ACHN (cell line): ENCODE measurements around the gene TANK.

ENCODE experiments used
- DNase-seq: peaks from one replicate; pipeline ENCODE4 v3.0.0-alpha.2; 2015
- in situ Hi-C: cut with HindIII; loops from 2 replicates; pipeline ENCODE4 v1.10.0; 2017; ENCODE audit warnings: low sequenced_read_pairs, low pct_ligation_motif_present, low pct_unique_long_range_greater_than_20kb

TANK gene

GRCh38 chr2:161160226-161161073 lies at the start of gene TANK:
Gene TANK (plus strand): TSS chr2:161160428. CDS start chr2:161179663, 19,235 bp downstream.
- in situ Hi-C loops: no loop called here
- DNase-seq: peak; percentile 96

- DNase-seq: no peak
- in situ Hi-C loops: no loop called here
Measured at GRCh38 chr2:161111531-161111930, 48.7 kb upstream of the TANK start.

DNA sequence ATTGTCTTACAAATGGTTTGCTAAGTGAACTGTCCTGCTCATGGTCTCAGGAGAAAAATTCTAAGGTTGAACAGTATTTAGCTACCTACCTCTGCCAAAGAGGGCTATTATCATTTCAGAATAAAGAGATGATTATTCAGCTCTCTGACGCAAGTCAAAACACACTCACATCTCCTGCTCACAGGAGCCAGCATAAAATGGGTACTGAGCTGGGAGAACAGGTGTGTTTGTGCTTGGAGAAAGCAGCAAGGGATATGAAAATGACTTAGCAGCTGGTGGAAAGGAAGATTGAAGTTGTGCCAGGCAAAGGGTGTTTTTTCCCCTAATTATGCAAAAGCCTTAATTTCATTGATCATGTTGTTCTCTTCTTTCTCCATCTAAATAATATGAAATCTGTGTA lies 47.3 kb upstream of the TANK start:
- in situ Hi-C loops: no loop called here
- no peak for DNase-seq

DNA sequence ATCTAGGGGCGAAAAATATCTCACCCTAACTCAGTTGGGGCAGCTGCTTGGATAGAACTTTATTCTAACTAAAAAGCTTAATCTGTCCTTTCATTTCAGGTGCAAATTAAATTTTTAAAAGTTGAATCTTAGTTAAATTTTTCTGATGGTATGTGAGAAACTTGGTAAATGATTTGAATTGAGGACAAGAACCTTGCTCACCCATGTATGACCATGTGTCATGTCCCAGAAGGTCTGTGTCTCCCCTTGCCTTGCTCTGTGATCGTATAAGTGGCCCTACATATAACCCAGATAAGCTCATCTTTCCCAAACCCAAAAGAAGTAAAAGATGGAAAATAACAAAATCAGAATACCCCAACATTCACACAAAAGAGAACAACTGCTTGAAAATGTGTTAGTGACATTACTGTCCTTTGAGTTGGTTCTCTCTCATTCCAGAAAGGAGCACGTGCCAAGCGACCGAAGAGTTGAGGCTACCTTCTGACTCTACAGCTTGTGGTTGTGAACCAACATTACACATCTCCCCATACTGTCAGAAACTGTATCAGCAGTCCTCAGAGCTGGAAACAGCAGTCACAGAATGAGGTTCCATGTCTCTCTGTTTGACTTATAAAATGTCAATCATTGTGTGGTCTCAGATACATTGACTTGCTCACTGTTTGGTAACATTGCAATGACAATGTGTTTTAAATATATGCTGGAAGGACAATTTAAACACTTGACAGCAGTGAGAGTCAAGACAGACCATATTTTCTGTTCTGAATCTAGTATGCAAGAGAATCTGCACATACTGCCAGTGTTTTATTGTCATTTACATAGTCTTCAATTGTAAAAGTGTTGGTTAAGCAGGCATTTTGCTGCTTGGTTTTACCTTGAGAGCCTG lies 46.3 kb upstream of the TANK start:
- DNase-seq: no peak
- in situ Hi-C loops: no loop called here

DNA sequence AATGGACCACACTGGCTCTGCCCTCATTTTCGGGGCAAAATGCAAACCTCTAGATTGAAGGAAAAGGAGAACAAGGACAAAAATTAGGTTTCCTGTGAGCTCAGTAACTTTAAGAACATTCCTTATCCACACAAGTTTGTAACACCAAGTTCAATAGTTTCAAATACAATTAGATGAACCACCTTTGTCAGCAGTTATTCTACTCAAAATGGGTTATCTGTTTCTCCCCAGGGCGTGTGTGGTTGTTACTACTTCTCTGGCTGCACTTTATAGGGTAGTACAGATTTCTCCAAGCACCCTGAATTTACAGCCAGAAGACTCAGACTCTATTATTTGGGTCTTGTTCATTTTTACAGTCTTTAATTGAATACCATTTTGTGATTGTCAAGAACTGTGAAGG lies 45.0 kb upstream of the TANK start:
- no peak for DNase-seq
- in situ Hi-C loops: no loop called here

GRCh38 chr2:161115605-161116380 lies 44.4 kb upstream of the TANK start:
- in situ Hi-C loops: no loop called here
- no peak for DNase-seq

- no peak for DNase-seq
- in situ Hi-C loops: no loop called here
Measured at GRCh38 chr2:161116509-161116908, 43.7 kb upstream of the TANK start.

GRCh38 chr2:161117506-161117905 lies 42.7 kb upstream of the TANK start:
- DNase-seq: no peak
- in situ Hi-C loops: no loop called here

GRCh38 chr2:161118722-161119121 lies 41.5 kb upstream of the TANK start:
- DNase-seq: no peak
- in situ Hi-C loops: no loop called here

- in situ Hi-C loops: no loop called here
- DNase-seq: no peak
Measured at GRCh38 chr2:161119483-161119882, 40.7 kb upstream of the TANK start.

- no peak for DNase-seq
- in situ Hi-C loops: no loop called here
Measured at GRCh38 chr2:161120775-161121174, 39.5 kb upstream of the TANK start.

DNA sequence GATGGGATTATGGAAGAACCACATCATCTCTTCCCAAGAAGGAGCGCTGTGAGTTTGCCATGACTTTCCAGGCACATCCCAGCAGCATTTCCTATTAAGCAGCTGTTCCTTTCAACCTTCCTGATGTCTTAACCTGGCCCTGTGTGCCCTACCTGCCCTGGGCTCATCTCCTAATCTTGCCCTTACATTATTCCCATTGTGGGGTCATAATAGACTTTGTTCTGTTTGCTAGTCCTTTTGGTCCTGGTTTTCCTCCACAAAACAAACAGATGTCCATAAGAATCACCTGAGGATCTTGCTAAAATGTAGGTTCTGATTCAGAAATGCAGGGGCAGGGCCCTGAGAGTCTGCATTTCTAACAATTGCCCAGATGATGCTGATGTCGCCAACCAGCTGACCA lies 38.6 kb upstream of the TANK start:
- in situ Hi-C loops: no loop called here
- no peak for DNase-seq

DNA sequence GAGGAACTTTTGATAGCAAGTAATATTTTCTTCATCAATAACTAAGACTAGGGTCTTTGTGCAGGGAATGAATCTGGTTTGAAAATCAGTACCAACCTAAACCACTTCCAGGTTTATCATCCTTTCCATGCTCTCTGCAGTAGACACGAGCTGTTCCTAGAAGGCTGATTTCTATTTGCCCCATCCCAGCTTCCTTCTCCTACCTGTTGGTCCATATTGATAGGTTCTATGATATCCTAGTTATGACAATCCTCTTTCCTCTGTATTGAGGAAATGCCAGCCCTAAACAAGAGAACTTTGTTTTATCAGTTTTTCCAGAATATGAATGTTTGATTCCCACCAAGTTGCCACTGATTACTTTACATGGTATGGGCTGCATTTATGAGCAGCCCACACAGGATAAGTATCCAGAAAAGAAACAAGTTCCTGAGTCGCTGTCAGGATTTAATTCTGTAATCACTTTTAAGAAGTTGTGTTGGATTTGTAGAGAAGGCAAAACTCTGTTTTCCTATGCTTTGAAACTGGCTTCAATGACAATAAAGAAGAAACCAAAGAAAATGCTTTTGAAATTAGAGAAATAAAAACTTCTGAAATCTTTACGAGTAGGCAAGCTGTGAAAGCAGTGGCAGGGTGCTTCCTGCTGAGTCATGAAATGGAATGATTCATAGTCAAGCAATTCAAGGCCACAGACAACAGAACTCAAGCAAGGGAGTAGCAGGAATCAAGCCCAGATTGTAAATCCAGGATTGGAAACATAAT lies 37.3 kb upstream of the TANK start:
- DNase-seq: peak; percentile 89

GRCh38 chr2:161123531-161124030 lies 36.6 kb upstream of the TANK start:
- in situ Hi-C loops: no loop called here
- no peak for DNase-seq

More for the DNA sequence above, 37.3 kb upstream of the TANK start:
- in situ Hi-C loops: no loop called here

DNA sequence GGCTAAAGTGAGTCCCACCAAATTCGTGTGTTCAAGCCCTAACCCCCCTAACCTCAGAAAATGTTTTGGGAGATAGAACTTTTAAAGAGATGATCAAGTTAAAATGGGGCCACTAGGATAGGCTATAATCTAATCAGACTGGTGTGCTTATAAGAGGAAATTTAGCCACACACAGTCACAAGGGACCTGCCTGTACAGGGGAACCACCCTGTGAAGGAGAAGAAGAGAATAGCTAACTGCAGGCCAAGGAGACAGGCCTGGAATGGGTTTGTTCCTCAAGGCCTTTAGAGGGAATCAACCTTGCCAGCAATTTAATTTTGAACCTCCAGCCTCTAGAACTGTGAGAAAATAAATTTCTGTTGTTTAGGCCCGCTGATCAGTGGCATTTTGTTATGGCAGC lies 36.0 kb upstream of the TANK start:
- no peak for DNase-seq
- in situ Hi-C loops: no loop called here

- DNase-seq: no peak
- in situ Hi-C loops: no loop called here
Measured at GRCh38 chr2:161128885-161129284, 31.3 kb upstream of the TANK start.

- in situ Hi-C loops: no loop called here
- no peak for DNase-seq
Measured at GRCh38 chr2:161130354-161130753, 29.9 kb upstream of the TANK start.

DNA sequence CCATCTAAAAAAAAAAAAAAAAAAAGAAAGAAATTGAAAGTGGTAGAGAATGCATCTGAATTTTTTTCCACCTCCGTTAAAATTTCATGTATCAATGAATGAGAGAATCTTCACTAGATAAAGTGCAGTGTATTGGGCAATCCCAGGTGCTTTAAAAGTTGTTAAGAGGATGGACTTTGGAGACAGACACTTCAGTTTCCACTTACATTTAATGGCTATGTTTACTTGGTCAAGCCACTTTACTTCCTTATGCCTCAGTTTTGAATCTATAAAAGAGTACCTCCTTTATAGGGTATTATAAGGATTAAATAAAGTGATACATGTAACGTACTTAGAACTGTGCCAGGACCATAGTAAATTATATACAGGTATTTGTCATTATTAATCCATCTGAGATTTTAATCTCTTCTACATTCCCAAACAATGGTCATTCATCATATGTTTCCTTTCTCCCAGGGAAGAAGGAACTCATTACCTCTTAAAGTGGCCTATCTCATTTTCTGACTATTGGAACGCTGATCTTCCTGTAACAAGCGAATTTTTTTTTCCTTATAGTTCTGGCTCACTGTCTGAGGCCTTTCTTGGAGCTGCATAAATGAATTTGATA lies 29.1 kb upstream of the TANK start:
- no peak for DNase-seq
- in situ Hi-C loops: no loop called here
